ENCODE data around the gene C1orf159.

DNA sequence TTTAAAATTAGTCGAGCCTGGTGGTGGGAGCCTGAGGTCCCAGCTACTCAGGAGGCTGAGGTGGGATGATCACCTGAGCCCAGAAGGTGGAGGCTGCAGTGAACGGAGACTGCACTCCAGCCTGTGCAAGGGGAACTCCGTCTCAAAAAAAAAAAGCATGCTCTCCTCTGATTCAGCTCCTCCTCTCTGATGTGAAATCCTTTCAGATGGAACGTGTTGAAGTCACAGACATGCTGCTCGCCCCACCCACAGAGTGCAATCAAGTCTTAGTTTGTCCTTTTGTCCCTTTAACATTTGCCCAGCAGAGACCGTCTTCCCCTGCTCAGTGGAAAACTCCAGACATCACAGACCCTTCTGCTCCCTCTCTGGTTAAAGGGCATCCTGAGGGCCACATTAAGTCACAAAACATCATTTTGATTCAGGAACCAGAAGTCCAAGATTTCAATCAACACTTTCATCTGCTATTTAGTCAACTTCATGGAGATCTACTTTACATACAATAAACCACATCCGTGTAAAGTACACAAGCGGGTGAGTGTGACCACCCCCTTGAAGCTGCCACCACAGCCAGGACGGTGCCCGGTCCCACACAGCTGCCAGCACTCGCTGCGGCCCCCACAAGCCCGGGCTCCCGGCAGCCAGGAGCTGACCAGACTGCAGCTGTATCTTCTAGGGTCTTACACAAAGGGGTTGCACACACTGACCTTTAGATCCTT is 22.8 kb downstream of the C1orf159 start:
- TF ChIP-seq, protein P1, sequence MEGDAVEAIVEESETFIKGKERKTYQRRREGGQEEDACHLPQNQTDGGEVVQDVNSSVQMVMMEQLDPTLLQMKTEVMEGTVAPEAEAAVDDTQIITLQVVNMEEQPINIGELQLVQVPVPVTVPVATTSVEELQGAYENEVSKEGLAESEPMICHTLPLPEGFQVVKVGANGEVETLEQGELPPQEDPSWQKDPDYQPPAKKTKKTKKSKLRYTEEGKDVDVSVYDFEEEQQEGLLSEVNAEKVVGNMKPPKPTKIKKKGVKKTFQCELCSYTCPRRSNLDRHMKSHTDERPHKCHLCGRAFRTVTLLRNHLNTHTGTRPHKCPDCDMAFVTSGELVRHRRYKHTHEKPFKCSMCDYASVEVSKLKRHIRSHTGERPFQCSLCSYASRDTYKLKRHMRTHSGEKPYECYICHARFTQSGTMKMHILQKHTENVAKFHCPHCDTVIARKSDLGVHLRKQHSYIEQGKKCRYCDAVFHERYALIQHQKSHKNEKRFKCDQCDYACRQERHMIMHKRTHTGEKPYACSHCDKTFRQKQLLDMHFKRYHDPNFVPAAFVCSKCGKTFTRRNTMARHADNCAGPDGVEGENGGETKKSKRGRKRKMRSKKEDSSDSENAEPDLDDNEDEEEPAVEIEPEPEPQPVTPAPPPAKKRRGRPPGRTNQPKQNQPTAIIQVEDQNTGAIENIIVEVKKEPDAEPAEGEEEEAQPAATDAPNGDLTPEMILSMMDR (IDR thresholded peaks at IDR 0.05) = no peak
- TF ChIP-seq POLR2A (IDR thresholded peaks at IDR 0.05) (no peak), EP300 (IDR thresholded peaks at IDR 0.05) (no peak)

Measured in sigmoid colon (tissue), 4 donors.